ENCODE results near the gene VPS72.

GRCh38 chr1:151192047-151192446, 2.0 kb upstream of the VPS72 start:
- TF ChIP-seq CTCF (IDR thresholded peaks at IDR 0.05; ENCODE audit: insufficient read depth, low read length, poor library complexity, severe bottlenecking) = no peak
- no peak for TF ChIP-seq EZH2phosphoT487 (conservative IDR thresholded peaks at IDR 0.05; ENCODE audit: low read length)

Measured in SU-DHL-6 (cell line).